NCI-H345 (cell line): ENCODE measurements around the gene FOXP4.

Experiments used
- DNase-seq: peaks from one replicate; lab custom pipeline; 2025; lab: John Stamatoyannopoulos, UW

The FOXP4 gene

DNA sequence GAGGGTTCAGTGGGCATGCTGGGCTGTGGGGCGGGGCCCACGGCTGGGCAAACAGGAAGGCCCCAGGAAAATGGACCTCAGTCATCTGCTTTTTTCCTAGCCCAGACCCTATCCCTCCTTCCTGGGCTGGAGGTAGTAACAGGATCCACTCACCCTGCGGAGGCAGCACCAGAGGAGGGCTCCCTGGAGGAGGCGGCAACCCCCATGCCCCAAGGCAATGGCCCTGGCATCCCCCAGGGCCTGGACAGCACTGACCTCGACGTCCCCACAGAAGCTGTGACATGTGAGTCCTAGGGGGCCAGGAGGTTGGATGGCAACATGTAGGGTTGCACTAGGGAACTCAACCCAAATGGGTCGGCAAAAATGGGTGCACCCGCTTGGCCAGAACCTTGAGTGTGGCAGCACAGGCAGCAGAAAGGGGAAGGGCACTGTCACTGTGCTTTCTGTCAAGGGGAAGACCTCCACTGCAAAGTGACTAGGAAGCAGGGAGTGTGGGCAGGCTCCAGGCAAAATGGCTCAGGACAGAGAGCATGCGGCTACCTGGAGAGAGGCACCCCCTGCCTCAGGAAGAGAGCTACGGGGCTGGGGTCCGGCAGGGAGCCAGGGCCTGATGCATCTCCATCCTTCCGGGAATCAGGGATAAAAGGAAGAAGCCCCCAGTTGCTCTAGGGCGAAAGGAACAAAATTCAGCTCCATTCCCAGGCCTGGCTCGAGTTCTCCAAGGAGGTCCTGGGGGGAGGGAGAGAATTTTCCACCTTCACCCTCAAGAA, 100.0 kb downstream of the FOXP4 start:
- no peak for DNase-seq

DNA sequence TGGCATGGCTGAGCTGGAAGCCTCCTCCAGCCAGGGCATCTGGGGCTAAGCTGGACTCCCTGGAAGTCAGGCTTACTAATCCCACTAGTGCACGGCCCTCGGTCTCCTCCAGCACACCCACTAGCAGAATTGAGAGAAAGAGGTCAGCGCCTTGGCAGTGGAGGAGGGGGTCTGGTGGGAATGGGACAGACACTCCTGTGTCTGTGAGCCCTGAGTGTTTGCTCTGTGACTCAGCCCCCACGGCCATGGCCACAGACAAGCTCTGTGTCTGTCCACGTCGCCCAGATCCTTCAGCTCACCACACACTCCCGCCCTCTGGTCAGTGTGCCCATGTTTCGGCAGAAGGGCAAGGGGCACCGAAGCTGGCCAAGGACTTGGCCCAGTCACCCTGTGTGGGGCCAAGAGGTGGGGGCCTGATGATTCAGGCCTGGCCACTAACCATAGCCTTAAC, 100.9 kb downstream of the FOXP4 start:
- DNase-seq: no peak

DNA sequence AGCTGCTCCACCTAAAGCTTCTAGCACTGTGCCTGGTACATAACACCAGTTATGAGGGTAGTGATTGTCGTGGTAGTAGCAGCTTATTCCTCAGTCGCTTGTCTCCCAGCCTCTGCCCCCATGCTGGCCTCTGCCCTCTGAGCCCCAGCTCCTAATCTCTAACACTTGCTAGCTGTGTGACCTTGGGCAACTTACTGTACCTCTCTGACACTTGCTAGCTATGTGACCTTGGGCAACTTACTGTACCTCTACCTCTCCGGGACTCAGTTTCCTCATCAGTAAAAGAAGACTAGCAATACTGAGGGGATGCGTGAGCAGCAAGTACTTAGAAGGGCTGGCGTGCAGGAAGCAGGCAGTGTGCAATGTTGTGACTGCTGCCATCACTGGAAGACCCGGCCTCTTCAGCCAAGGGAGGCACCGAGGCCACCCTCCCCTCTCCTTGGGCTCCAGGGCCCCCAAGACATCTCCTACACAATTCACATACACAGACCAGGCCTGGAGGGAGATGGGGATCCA, 101.9 kb downstream of the FOXP4 start:
- DNase-seq: no peak

DNA sequence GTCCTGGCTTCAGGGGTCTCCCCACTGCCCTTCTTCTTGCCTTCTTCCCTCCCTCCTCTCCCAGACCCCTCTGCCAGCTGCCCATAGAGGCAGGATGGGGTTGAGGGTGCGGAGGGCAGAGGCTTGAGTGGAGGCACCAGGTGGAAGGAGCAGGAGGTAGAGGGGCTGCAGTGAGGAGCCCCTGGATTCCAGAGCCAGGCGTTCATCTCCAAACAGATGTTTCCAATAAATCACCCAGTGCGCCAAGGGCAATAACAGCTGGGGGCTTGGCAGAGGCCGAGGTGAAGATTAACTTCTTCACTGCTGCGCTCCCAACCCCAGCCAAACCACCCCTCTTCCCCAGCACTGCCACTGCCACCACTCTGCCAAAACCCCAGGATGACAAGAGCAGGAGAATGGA, 102.7 kb downstream of the FOXP4 start:
- DNase-seq: no peak

- no peak for DNase-seq
Measured at GRCh38 chr6:41649596-41649995, 103.4 kb downstream of the FOXP4 start.

GRCh38 chr6:41650120-41650519, 103.9 kb downstream of the FOXP4 start:
- DNase-seq: no peak

DNA sequence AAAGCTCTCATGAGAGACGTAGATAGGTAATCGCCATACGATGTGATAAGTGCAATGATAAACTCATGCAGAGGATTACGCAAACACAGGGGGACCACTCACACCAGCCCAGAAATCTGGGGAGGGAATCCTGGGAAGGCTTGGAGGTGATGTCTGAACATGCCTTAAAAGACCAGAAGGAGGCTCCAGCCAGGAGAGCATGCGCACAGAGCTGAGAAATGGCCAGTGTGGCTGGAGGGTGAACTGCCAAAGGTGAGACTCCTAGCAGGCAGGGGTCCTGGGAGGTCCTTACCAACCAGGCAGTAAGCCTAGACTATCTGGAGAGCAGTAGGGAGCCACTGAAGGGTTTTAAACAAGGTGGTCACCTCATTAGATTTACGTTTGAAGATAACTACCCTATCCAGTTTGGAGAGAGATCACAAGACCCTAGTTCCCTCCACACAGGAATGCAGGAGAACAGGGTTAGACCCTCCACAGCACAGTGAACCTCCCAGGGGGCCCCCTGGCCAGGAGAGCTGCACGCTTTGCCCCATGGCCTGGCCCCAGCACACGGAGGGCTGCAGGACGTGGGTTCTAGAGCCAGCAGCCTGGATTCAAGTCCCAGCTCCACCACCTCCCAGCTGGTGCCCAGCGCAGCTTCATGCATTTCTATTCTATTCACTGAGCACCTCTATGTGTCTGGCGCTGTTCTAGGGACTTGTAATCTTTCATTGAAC, 105.2 kb downstream of the FOXP4 start:
- DNase-seq: no peak
